Medulla oblongata (tissue), 1 donor: ENCODE results near the gene MPP2.
A peak's percentile ranks its signal among the peaks of the same experiment; 100 is the strongest.
"Not testable (repeated sequence)": the region's sequence is repeated elsewhere in the genome, so short reads cannot be mapped to it uniquely, and the experiment has no call there.

Experiments used
- DNase-seq: peaks from one replicate; pipeline ENCODE4 v3.0.0-alpha.2; 2015; ENCODE audit errors: extremely low spot score

Gene MPP2

DNA sequence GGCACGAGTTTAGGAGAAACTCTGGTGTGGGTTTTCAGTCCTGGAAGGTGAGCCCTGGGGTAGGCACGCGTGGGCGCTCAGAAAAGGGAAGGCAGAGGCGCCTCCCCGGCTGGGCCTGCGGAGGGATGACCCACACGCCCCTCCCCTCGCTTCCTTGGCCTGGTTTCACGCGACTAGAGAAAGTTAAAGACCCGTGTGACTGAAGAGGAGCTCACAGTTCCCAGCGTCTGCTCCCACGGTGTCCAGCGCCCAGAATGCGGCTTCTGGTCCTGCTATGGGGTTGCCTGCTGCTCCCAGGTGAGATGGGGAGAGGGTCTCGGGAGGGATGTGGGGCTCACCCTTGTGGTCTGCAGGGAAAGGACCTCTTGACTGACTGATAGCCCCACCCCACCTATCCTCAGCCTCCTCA is 60.4 kb downstream of the MPP2 start, which contains the start of gene CD300LG:
Gene CD300LG (plus strand): TSS at position 214 of the 409 bp plus-strand sequence. CDS start 41 bp downstream, at position 255.
- DNase-seq, result no peak

DNA sequence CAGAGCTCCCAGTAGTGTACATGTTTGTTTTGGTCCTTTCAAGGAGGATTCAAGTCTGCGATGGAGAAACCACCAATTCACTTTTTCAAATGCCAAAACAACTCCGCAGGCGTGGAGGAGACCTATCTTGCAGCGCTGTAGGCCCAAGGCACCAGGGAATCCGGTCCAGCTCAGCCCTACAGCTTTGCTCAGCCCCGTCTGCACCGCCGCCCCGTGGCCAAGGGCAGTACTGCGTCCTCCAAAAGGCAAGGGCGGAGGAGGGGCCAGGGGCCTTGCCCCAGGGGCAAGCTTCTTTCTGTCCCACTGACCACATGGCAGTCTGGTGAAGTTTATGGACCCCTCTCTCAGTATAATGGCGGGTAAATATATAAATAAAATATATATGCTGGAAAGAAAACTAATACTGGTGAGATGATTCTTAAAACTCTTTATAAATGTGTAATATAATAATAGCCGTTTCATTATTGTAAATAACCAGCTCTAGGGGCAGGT is 61.1 kb downstream of the MPP2 start:
- DNase-seq, result peak; percentile 83

DNA sequence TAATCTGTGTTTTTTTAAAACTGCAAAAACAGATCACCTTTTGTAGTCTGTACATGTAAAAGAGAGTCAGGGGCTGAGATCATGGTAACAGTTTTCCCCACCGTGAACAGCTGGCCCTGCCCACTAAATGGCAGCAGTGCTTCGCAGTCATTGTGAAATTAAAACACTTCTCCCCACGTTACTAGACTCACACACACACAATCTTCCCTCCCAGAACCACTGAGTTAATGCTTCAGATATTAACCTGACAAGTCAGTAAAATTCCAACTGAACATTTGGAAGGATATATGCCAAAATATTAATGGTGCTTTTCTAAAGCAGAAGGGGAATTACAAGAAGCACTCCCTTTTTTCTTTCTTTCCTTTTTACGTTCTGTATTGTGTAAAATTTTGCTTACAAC is 61.6 kb downstream of the MPP2 start:
- DNase-seq, result no peak

DNA sequence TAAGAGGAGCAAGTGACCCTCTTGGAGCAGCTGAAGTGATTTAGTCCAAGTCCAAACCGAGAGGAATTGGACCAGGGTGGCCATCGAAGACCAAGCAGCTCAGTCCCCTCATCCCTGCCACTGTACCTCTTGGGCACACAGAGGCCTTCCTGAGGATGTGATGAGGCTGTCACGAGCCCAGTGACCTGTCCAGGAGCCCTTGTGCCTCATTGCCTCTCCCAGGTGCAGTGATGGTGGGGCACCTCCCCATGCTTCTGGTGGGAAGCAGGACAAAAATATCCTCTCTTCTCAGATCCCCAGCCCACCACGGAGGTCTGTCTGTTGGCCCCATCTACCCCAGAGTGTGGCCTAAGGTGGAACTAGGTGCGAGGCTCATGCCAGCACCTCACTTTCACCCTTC is 63.1 kb downstream of the MPP2 start:
- DNase-seq, result no peak

DNA sequence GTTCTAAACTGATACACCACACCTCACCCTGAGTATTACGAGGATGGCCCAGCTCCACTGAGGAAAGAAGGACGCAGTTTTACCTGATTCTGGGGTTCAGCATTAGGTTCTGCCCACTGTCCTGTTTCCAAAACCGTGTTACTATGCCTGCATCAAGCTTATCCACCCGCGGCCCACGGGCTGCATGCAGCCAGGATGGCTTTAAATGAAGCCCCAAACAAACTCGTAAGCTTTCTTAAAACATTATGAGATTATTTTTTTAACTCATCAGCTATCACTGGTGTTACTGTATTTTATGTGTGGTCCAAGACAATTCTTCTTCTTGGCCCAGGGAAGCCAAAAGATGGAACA is 64.4 kb downstream of the MPP2 start:
- DNase-seq, result no peak

DNA sequence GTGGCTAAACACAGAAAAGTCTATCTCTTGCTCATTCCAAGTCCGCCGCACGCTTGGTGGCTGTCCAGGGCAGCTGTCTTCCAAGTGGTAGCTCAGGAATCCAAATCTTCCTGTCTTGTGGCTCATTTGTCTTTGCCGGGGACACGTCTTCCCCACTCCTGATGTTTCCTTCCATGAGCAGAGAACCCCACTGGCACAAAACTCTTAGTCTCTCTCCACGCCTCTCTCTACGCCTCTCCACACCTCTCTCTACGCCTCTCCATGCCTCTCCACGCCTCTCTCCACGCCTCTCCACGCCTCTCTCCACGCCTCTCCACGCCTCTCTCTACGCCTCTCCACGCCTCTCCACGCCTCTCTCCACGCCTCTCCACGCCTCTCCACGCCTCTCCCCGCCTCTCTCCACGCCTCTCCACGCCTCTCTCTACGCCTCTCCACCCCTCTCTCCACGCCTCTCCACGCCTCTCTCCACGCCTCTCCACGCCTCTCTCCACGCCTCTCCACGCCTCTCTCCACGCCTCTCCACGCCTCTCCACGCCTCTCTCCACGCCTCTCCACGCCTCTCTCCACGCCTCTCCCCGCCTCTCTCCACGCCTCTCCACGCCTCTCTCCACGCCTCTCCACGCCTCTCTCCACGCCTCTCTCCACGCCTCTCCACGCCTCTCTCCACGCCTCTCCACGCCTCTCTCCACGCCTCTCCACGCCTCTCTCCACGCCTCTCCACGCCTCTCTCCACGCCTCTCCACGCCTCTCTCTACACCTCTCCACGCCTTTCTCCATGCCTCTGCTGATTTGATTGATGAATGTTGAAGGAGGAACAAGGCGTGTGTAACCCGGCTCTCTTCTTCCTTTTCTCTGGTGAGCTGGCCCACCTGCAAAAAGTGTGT is 65.0 kb downstream of the MPP2 start:
- DNase-seq, result not testable (repeated sequence)

DNA sequence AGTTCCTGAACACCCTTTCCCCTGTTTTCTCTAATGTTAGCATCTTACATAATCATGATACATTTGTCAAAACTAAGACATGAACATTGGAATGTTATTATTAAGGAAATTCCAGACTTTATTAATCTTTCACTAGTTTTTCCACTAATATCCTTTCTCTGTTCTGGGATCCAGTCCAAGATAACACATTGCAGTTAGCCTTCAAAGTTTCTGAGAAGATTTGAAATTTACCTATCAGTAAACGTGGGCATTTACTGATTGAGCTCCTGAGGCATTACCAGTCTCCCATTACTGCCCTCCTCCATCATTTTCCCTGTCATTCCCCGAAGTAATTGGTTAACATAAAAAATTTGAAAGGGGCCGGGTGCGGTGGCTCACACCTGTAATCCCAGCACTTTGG is 66.1 kb downstream of the MPP2 start:
- no peak for DNase-seq

DNA sequence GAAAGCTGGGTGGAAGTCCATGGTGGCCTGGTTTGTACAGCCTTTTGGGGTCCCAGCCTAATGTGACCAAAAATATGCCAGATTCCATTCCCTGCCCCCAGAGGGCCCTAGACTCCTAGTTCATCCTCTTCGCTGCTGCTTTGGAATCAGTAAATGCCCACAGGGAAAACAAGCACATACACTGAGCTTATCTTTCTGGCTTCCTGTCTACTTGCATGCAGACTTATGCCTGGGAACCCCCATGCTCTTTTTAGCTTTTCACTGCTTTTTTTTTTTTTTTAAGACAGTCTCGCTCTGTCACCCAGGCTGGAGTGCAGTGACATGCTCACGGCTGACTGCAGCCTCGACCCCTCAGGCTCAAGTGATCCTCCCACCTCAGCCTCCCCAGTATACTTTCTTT is 66.5 kb downstream of the MPP2 start:
- DNase-seq, result no peak

DNA sequence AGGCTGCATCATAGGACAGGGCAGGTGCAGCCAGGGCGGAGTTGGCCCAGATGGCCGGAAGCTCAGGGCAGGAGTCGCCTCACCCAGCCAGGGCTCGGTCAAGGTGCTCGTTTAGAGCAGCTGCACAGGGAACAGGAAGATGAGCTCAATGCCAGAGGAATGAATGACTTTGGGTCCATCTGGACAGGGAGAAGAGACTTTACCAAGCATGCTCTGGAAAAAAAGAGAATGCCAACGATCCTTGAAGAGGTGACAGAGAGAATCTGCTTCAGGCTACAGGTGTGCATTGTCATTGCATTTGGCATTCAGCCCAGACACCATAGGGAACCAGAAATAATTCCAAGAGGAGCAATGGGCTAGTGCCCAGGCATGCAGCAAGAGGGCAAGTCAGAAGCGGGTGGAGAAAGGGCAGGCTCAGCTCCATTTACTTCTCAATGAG is 67.6 kb downstream of the MPP2 start:
- no peak for DNase-seq

DNA sequence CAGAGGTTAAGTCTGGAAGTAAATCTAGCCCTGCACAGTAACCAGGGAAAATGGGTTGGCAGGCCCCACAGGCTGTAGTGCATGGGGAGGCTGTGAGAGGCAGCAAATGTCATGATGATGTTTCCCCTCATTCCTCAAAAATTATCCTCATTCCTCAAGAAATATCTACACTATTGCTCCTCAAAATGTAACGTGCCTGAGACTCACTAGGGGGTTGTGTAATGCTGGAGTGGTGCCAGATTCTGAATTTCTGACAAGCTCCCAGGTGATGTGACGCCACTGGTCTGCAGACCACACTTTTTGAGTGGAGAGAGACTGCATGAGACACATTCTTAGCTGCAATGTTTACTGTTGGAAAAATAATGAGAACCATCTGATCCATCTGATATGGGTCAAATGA is 73.2 kb downstream of the MPP2 start:
- DNase-seq, result no peak

DNA sequence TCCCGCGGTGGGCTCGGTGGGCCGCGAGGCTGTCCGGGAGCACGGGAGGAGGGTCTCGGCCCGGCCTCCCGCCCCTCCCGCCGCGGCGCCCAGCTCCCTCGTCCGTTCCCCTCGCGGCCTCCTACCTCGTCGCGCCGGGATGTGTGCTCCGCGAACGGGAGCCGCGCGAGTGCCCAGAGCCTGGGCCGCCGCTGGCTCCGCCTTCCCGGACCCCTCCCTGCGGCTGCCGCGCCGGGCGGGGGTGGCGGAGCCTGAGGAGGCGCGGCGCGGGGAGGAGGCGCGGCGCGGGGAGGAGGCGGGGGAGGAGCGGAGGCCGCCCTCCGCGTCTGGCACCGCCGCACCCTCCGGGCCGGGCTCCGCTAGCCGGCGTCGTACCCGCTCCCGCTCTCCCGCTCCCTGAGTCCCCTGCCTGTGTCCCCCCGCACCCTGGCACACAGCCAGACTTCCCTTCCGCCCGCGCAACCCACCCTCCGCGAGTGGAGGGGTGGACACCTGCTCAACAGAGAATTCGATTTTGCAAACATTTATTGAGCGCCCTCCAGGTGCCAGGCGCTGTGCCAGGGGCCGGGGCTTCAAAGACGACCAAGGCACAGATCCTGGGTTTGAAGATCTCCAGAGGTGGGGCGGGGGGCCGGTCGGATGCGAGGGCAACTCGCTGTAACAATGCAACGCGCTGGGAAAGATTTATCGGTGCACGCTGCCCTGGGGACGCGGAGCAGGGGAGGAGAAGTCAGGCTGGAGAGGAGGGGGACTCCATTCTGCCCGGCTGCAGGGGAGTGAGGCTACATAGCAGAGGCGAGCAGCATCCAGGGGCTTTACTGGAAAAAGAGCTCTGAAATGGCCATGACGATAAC is 74.1 kb downstream of the MPP2 start, which contains the start of gene MPP3:
Gene MPP3 (minus strand): TSS at position 171 of the 854 bp plus-strand sequence. CDS start 1,240 bp downstream, outside the sequence.
- DNase-seq, result peak; percentile 72

DNA sequence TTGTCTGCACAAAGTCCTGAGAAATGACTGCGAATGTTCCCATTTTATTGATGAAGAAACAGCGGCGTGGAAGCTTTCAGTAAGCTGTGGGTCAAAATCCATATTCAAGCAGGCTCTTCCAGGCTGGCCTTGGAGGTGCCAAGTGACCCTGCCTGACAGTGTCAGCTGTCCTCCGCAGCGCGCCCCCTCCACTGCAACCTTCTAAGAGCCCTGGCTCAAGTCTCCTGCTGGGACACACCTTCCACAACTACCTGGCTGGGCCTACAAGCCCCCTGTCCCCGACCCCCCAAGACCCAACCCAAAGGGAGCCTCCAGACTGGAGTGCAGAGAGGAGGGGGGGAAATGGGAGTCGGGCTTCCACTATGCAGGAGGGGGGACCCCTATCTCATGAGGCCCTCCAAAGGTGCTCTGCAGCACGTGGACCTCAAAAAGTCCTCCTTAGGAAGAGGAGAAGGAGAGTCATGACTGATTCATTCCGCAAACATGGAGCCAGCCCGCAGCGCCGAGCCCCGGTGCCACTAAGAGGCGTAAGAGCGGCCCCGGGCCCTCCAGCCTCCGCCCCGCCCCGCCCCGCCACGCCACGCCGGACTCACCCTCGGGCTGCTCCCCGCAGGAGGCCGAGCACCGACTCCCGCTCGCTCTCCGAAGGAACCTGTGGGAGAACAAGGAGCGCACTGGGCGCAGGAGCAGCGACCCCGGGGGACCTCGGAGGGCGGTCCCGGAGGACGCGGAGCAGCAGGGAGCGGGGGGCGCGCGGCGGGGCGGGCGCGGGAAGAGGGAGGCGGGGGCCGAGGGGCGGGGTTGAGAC is 75.0 kb downstream of the MPP2 start:
- DNase-seq, result no peak

DNA sequence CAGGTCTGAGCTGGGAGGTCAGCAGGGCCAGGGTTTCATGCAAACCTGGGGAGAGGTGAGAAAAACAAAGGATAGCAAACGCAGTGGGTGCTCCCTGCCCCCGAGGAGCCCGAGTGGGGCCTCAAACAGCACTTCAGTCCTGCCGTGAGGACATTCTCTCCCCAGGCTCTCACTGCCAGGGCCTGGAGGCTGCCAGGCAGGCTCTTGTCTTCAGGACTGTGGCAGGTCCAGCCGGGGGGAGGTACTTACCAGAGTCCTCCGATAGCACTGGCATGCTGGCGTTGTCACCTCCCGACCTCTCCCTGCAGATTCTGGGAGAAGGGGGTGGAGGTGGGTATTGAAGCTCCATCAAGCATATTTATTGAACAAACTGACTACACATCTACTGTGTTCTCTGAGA is 75.7 kb downstream of the MPP2 start:
- DNase-seq, result no peak

DNA sequence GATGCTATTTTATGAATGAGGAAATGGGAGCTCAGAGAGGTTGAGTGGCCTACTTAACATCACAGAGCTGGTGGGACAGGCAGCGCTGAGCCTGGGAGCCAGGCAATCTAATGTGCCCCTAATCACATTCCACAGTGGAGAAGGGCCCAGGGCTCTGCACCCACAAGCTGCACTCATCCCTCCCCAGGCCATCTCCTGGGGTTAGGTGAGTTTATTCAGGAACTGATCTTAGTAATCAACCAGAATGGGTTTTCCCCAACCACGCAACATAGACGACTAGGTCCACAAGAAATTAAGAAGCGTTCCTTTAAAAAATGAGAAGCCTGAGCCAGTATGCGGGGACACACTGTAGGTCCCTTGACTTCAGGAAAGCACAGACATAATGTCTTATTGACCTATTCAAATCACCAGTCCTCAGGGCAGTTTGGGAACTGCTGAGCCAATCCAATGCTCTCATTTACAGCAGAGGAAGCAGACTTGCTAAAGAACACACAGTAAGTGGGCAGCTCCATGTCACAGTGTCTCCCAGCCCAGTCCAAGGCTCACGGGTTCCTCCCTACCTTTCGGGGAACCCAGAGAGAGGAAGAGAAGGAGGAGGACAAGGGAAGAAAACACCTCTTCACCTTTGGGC is 76.7 kb downstream of the MPP2 start:
- no peak for DNase-seq

DNA sequence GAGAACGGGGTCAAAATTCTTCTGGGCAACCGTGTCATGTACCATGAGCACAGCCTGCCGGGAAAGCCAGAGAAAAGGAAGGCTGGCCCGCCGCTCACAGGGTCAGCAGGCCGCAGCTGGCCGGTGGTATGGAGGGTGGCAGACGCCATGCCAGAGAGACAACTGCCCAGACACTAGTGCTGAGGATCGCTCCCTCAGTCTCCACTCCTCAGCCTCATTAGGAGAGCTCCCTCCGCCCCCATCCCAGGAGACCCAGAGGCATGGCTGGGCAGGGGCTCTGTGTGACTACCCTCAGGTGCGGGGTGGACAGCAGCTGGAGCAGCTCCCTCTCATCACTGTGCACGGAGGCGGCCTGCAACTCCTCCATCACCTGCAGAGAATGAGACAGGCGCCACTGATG is 77.6 kb downstream of the MPP2 start:
- no peak for DNase-seq

DNA sequence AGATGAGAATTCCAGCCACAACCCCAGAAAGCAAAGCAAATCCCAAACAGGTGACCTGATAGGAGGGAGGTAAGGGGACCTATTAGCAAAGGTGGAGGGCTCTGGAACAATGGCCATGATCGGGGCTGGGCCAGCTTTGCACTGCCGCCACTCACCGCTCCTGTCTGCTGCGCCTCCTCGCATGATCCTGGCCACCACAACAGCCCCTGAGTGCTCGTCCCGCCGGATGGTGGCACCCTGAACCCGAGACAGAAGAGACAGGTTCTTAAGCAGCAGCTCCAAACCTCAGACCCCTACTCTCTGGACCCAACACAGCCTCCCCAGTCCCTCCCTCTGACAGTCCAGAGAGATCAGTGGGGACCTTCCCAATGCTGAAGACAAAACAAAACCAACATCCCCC is 79.7 kb downstream of the MPP2 start:
- DNase-seq, result no peak

DNA sequence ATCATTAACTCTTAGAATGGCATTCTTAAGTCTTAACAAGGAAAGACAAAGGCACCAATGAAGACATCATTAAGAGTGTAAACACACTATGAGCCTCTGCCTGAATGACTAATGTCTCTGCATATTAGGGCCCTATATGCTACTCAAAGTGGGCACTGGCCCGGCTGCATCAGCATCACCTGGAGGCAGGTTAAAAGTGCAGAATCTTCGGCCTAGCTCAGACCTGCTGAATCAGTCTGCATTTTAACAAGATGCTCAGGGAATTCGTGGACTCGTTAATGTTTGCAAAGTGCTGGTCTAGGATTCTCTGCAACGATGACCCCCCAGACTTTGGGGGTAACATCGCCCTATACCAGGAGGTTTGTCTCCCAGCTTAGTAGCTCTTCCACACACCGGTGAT is 81.1 kb downstream of the MPP2 start:
- no peak for DNase-seq

DNA sequence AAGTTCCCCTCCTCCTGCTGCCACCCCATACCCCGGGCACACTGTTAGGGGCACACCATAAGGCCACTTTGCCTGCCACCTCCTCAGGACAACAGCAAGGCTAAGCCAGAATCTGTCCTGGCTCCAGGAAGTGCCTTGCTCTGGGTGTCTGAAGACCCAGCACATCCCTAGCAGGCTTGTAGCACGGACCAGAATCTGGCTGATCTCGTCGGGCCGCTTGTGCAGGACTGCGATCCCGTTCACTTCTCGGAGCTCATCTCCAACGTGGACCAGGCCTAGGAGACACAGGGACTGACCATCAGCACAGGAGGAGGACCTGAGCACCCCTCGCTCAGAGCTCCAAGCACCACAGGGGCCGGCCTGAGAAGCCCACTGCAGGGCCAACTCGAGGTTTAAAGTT is 81.8 kb downstream of the MPP2 start:
- DNase-seq, result no peak
